ENCODE results near the gene MCF2L.

MCF2L gene

GRCh38 chr13:113125506-113126264, 156.7 kb downstream of the MCF2L start:
- DNase-seq (ENCODE audit: low read depth in 2 of 2): no peak

DNA sequence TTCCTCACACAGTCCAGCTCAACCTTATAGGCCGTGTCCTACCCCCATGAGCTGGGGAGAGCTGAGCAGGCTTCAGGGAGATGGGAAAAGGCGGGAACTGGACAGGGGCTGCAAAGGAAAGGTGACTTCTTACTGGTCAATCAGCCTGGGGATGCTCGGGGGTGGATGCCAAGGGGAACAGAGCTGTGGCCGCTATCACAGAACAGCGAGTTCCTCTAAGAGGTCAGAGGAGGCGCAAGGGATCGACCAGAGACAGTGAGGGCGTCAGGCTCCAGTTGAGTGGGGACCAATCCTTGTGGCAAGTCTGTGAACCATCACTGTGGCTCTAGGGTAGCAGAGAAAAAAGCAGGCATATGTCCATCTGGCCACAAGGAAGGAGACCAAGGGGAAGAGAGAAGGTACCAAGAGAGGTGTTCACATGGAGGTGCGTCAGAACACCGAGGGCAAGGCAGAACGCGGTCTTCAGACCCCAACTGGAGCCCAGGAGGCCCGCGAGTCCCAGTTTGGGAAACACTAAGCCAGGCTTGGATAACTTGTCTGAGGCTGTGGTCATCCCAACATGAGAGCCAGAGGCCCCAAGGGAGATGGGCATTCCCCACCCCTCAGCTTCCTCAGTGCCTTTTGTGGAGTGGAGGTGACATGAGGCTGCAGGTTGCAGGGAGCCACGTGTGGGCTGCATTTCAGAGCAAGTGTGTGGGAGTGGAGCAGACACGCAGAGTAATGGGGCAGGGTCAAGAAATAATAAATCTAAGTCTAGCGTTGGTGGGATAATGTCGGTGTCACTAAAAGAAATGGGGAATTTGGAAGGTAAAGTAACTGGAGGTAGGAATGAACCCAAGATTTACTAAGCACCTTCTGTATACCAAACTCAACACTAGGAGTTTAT, 157.5 kb downstream of the MCF2L start:
- DNase-seq (ENCODE audit: low read depth in 2 of 2): no peak

DNA sequence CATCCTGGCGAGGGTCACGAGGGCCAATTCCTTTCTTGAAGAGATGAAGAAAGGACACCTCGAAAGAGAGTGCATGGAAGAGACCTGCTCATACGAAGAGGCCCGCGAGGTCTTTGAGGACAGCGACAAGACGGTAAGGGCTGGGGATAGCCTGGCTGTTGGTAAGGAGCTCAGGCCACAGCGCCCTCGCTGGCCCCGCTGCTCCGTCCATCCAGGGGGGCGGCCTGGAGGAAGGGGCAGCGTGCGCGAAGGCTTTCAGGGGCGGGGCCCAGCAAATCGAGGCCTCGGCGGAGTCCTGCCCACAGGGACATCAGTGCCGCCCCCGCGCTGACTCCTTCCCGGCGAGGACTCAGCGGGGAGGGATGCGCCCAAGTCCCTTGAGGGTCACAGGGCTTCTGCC, 160.5 kb downstream of the MCF2L start:
- no peak for DNase-seq (ENCODE audit: low read depth in 2 of 2)

- DNase-seq (ENCODE audit: low read depth in 2 of 2): peak in 1 of 2 donors; percentile 37
Observed at GRCh38 chr13:113129921-113130750, 161.1 kb downstream of the MCF2L start.

- DNase-seq (ENCODE audit: low read depth in 2 of 2): no peak
Observed at GRCh38 chr13:113135281-113135760, 166.3 kb downstream of the MCF2L start.

- no peak for DNase-seq (ENCODE audit: low read depth in 2 of 2)
Observed at GRCh38 chr13:113137691-113138298, 168.8 kb downstream of the MCF2L start.

DNA sequence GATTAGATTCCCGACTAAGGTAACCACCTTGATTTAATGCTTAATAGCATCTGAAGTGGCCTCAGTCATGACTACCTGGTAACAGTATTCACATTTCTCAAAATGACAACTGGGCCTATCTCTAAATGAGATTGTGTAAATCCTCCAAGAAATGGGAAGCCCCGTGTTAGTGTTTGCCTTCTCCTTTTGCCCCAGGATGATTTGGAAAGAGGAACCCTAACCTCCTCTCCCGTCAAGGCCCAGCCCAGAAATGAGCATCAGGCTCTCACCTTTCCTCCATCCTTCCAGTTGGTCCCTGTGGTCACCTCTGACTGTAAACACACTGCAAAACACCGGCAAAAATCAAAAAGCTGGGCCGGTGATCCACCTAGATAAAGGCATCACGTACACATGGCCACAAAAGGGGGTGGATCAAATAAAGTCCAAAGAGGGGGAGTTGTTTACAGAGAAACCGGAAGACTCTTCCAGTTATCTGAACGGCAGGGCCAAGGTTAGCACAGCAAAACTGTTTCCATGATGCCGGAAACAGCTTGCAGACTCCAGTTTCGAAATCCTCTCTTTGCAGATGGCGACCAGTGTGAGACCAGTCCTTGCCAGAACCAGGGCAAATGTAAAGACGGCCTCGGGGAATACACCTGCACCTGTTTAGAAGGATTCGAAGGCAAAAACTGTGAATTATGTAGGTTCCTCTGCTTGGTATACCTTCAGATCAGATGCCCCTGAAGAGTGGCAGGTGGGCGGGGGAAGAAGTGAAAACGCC, 170.0 kb downstream of the MCF2L start:
- DNase-seq (ENCODE audit: low read depth in 2 of 2): no peak

- DNase-seq (ENCODE audit: low read depth in 2 of 2): no peak
Observed at GRCh38 chr13:113139577-113139976, 170.6 kb downstream of the MCF2L start.

DNA sequence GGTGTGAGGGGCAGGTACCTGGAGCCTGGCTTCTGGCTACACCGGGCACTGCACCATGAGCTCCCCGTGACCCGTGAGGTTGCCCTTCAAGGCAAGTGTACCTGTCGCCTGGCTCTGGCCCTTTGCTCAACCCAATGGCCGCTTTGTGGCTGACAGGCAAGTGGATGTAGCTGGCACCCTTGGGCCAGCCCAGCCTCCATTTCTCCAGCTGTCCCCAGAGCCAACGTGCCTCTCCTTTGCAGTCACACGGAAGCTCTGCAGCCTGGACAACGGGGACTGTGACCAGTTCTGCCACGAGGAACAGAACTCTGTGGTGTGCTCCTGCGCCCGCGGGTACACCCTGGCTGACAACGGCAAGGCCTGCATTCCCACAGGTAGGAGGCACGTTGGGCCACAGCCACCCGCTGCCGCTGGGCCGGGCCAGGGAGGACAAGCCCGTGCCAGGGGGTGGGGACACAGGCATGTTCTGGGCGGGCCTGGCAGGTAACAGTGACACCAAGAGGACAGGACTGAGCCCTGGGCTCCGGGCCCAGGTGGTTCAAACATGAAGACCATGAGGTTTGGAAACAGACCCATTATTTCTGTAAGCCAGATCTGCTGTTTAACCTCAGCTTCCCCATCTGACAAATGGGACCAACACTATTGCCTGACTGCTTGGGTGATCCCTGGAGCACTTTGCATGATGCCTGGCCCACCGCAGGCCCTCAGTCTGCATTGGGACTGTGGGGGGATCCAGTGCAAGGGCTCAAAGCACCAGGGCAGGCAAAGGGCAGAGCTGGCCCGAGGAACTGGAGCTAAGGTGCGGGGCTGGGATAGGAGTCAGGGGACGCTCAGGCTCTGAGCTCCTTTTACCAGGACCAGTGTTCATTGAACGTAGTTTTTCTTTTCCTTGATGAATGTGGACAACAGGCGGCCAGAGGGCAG, 171.9 kb downstream of the MCF2L start:
- no peak for DNase-seq (ENCODE audit: low read depth in 2 of 2)

DNA sequence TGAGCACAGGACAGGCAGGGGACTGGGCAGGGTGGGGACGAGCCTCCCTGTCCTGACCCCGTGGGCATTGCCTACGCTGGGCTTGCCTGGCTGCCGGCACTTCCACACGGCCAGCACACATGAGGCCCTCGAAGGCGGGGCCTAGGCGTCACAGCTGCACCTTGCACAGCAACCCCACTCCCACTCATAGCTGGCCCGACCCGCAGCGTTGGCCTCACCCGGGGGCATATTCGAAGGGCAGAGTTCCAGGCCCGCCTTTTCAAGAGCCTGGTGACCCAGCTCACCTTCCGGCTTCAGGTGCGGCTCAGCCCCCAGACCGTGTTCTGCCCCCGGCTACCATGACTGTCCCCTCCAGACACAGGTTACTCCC, 172.6 kb downstream of the MCF2L start:
- no peak for DNase-seq (ENCODE audit: low read depth in 2 of 2)

DNA sequence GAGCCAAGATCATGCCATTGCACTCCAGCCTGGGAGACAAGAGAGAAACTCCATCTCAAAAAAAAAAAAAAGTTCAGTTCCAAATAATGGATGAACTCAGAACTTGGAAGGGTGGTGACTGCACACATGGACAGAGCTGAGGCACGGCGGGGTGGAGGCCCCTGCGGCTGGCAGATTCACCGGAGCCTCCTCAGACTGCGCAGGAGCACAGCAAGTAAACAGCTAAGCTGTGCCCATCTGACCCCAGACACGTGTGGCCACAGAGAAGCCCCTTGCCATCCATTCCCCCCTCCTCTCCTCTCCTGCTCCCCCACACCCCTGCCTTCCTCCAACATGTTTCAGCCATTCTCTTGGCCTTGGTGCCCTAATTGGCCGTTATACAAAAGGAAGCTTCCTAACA, 173.9 kb downstream of the MCF2L start:
- no peak for DNase-seq (ENCODE audit: low read depth in 2 of 2)

DNA sequence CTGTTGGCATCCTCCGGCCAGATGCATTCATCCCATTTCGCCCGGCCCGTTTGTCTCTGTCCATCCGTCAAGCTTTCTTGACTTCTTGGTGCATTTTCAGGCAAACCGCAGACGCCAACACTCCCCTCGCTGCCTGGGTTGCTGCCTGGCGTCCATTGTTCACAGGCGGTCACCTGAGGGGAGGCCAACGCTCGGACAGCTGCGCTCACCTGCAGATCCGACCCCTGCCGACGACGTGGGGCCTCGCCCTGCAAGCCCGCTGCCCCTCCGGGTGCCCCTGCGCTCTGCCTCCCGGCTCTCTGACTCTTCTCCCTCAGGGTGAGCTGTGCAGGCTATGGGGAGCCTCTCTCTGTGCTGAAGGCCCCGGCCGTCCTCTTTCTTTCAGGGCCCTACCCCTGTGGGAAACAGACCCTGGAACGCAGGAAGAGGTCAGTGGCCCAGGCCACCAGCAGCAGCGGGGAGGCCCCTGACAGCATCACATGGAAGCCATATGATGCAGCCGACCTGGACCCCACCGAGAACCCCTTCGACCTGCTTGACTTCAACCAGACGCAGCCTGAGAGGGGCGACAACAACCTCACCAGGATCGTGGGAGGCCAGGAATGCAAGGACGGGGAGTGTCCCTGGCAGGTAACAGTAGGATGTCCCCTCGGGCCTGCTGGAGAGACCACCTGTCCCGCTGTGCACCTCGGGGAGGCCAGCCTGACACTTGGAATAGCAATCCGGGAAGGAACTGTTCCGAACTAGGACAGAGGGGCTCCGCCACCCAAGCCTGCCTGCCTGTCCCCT, 174.6 kb downstream of the MCF2L start:
- DNase-seq (ENCODE audit: low read depth in 2 of 2): no peak

GRCh38 chr13:113144255-113144629, 175.2 kb downstream of the MCF2L start:
- DNase-seq (ENCODE audit: low read depth in 2 of 2): no peak

DNA sequence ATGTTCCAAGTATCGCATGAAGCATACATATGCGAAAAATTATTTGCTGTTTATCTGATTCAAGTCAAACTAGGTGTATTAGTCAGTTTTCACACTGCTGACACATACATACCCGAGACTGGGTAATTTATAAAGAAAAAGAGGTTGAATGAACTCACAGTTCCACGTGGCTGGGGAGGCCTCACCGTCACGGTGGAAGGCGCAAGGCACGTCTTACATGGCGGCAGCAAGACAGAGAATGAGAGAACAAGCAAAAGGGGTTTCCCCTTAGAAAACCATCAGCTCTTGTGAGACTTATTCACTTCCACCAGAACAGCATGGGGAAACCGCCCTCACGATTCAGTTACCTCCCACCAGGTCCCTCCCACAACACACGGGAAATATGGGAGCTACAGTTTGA, 176.5 kb downstream of the MCF2L start:
- DNase-seq (ENCODE audit: low read depth in 2 of 2): peak in 1 of 2 donors; percentile 28

- no peak for DNase-seq (ENCODE audit: low read depth in 2 of 2)
Observed at GRCh38 chr13:113145911-113146598, 177.0 kb downstream of the MCF2L start.

- no peak for DNase-seq (ENCODE audit: low read depth in 2 of 2)
Observed at GRCh38 chr13:113146750-113147149, 177.7 kb downstream of the MCF2L start.

- DNase-seq (ENCODE audit: low read depth in 2 of 2): no peak
Observed at GRCh38 chr13:113147206-113147605, 178.2 kb downstream of the MCF2L start.

DNA sequence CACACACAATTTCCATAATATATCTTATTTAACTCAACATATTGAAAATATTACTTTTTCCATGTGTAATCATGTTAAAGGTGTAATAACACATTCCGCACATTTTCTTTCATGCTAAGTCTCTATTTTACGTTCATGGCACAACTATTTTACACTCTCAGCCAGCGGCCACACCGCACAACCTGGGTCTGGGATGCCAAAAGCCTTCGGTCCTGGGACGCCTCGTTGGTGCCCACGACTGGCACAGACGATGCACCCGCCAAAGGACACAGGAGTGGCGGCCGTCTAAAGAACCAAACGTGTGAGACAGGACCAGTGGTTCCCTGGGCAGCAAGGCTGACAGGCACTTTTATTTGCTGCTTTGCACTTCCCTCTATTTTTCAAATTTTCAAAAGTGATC, 179.4 kb downstream of the MCF2L start:
- DNase-seq (ENCODE audit: low read depth in 2 of 2): no peak
